H9 (cell line): ENCODE measurements around the gene RAB11A. TPM values are rescaled to one million over a fixed set of nuclear protein-coding genes. Genes with fewer than 3 reads are reported as not detected.

ENCODE experiments used
- DNase-seq: peaks from one replicate; pipeline ENCODE4 v3.0.0-alpha.2; 2017
- H2AFZ ChIP-seq: one replicate; pipeline ENCODE4 v1.6.1; 2013; ENCODE audit warnings: mild to moderate bottlenecking, low read length, control low read depth, moderate library complexity
- H2AK5ac ChIP-seq: 2 replicates; pipeline ENCODE4 v1.6.1; 2013; ENCODE audit warnings: low read length, control low read depth, mixed read lengths; ENCODE audit not compliant: insufficient read length
- H2BK120ac ChIP-seq: one replicate; pipeline ENCODE4 v1.6.1; 2013; ENCODE audit warnings: low read depth, mild to moderate bottlenecking, low read length, control low read depth, inconsistent platforms; ENCODE audit not compliant: poor library complexity, severe bottlenecking
- H2BK12ac ChIP-seq: 2 replicates; pipeline ENCODE4 v1.6.1; 2013; ENCODE audit warnings: low read length, control low read depth, mixed read lengths, low read depth; ENCODE audit not compliant: insufficient read length
- H2BK15ac ChIP-seq: 2 replicates; pipeline ENCODE4 v1.6.1; 2013; ENCODE audit warnings: low read depth, low read length, control low read depth
- H2BK20ac ChIP-seq: one replicate; pipeline ENCODE4 v1.6.1; 2013; ENCODE audit warnings: low read depth, mild to moderate bottlenecking, low read length, control low read depth, inconsistent platforms; ENCODE audit not compliant: poor library complexity, severe bottlenecking
- H2BK5ac ChIP-seq: 2 replicates; pipeline ENCODE4 v1.6.1; 2013; ENCODE audit warnings: low read length, control low read depth, mixed read lengths; ENCODE audit not compliant: insufficient read length
- H3K14ac ChIP-seq: 2 replicates; pipeline ENCODE4 v1.6.1; 2013; ENCODE audit warnings: low read length, control low read depth; ENCODE audit not compliant: insufficient read depth
- H3K18ac ChIP-seq: 2 replicates; pipeline ENCODE4 v1.6.1; 2013; ENCODE audit warnings: low read depth, mild to moderate bottlenecking, mixed read lengths, low read length, control low read depth; ENCODE audit not compliant: insufficient read length
- H3K23ac ChIP-seq: 2 replicates; pipeline ENCODE4 v1.6.1; 2013; ENCODE audit warnings: low read length, control low read depth, mixed read lengths, low read depth; ENCODE audit not compliant: insufficient read length
- H3K23me2 ChIP-seq: 2 replicates; pipeline ENCODE4 v1.6.1; 2013; ENCODE audit warnings: low read depth, mild to moderate bottlenecking, mixed read lengths, low read length, control low read depth; ENCODE audit not compliant: insufficient read length, poor library complexity, severe bottlenecking
- H3K27ac ChIP-seq: 2 replicates; pipeline ENCODE4 v1.5.1; 2013; ENCODE audit warnings: low read length, control low read depth, mixed read lengths, low read depth; ENCODE audit not compliant: insufficient read length
- H3K27me3 ChIP-seq: 2 replicates; pipeline ENCODE4 v1.6.1; 2013; ENCODE audit warnings: low read length, control low read depth, inconsistent platforms; ENCODE audit not compliant: insufficient read depth
- H3K4ac ChIP-seq: 2 replicates; pipeline ENCODE4 v1.6.1; 2013; ENCODE audit warnings: low read depth, mild to moderate bottlenecking, control low read depth, inconsistent platforms, low read length, moderate library complexity
- H3K4me1 ChIP-seq: 2 replicates; pipeline ENCODE4 v1.6.1; 2013; ENCODE audit warnings: low read length, control low read depth, inconsistent platforms; ENCODE audit not compliant: insufficient read depth
- H3K4me2 ChIP-seq: 2 replicates; pipeline ENCODE4 v1.6.1; 2013; ENCODE audit warnings: low read length, control low read depth, mixed read lengths; ENCODE audit not compliant: insufficient read length, insufficient read depth
- H3K56ac ChIP-seq: 2 replicates; pipeline ENCODE4 v1.6.1; 2013; ENCODE audit warnings: low read depth, mild to moderate bottlenecking, mixed read lengths, low read length, control low read depth; ENCODE audit not compliant: insufficient read length
- H3K79me1 ChIP-seq: 2 replicates; pipeline ENCODE4 v1.6.1; 2013; ENCODE audit warnings: low read depth, mild to moderate bottlenecking, moderate library complexity, low read length, control low read depth, inconsistent platforms; ENCODE audit not compliant: insufficient read depth, poor library complexity, severe bottlenecking
- H3K79me2 ChIP-seq: 2 replicates; pipeline ENCODE4 v1.6.1; 2013; ENCODE audit warnings: low read length, control low read depth, inconsistent platforms; ENCODE audit not compliant: insufficient read depth
- H3K9ac ChIP-seq: 2 replicates; pipeline ENCODE4 v1.6.1; 2013; ENCODE audit warnings: low read length, control low read depth, mixed read lengths; ENCODE audit not compliant: insufficient read length; ENCODE audit errors: extremely low read depth
- H3K9me3 ChIP-seq: one replicate; pipeline ENCODE4 v1.6.1; 2013; ENCODE audit warnings: low read depth, low read length, inconsistent platforms; ENCODE audit not compliant: control insufficient read depth
- H3T11ph ChIP-seq: one replicate; pipeline ENCODE4 v1.6.1; 2013; ENCODE audit warnings: mild to moderate bottlenecking, low read length, control low read depth, inconsistent platforms
- H4K20me1 ChIP-seq: one replicate; pipeline ENCODE4 v1.6.1; 2013; ENCODE audit not compliant: control insufficient read depth, insufficient read length, insufficient read depth
- H4K5ac ChIP-seq: 2 replicates; pipeline ENCODE4 v1.6.1; 2013; ENCODE audit warnings: low read depth, mild to moderate bottlenecking, mixed read lengths, low read length, control low read depth; ENCODE audit not compliant: insufficient read length
- H4K8ac ChIP-seq: replicated peaks from 2 replicates; pipeline ENCODE4 v1.6.1; 2013; ENCODE audit warnings: low read length, control low read depth, mixed read lengths, low read depth; ENCODE audit not compliant: insufficient read length
- H4K91ac ChIP-seq: 2 replicates; pipeline ENCODE4 v1.6.1; 2013; ENCODE audit warnings: low read depth, mild to moderate bottlenecking, moderate library complexity, mixed read lengths, low read length, control low read depth; ENCODE audit not compliant: insufficient read length
- H3K27ac Mint-ChIP-seq, 3 experiments: 2 replicates in 2 of 3; 3 replicates in 1 of 3; pipeline ENCODE4 v1.8.0; 2020 to 2021; ENCODE audit warnings: mixed read lengths in 3 of 3, mild to moderate bottlenecking in 1 of 3, moderate library complexity in 1 of 3
- H3K27me3 Mint-ChIP-seq: 2 replicates; pipeline ENCODE4 v1.8.0; 2021; ENCODE audit warnings: low read depth, mild to moderate bottlenecking, moderate library complexity, mixed read lengths
- H3K36me3 Mint-ChIP-seq, 3 experiments: 2 replicates in 2 of 3; 3 replicates in 1 of 3; pipeline ENCODE4 v1.8.0; 2020 to 2021; ENCODE audit warnings: low read depth in 3 of 3, mixed read lengths in 3 of 3; ENCODE audit not compliant: insufficient read depth in 1 of 3
- H3K4me1 Mint-ChIP-seq, 2 experiments: 2 replicates each; pipeline ENCODE4 v1.8.0; 2020; ENCODE audit warnings: mixed read lengths in 2 of 2
- H3K4me3 Mint-ChIP-seq, 2 experiments: 2 replicates in 1 of 2; 3 replicates in 1 of 2; pipeline ENCODE4 v1.8.0; 2020 to 2021; ENCODE audit warnings: mild to moderate bottlenecking in 2 of 2, mixed read lengths in 2 of 2, moderate library complexity in 1 of 2
- H3K9me3 Mint-ChIP-seq, 2 experiments: 2 replicates in 1 of 2; 3 replicates in 1 of 2; pipeline ENCODE4 v1.8.0; 2020; ENCODE audit warnings: mild to moderate bottlenecking in 2 of 2, mixed read lengths in 2 of 2, moderate library complexity in 1 of 2
- CTCF ChIP-seq: fragments of 200-600 bp; sonication (generic); conservative IDR thresholded peaks from 3 replicates; pipeline ENCODE4 v1.8.0; 2021; ENCODE audit warnings: antibody characterized with exemption, mild to moderate bottlenecking
- WGBS: extraction: QIAGEN DNeasy Blood & Tissue Kit; methylation state at CpG from one replicate; pipeline ENCODE4 v1.1.7; 2013; ENCODE audit warnings: missing lambda C conversion rate, low lambda C conversion rate, mixed read lengths; ENCODE audit not compliant: insufficient read length; ENCODE audit errors: extremely low coverage; 5-methylcytosine and 5-hydroxymethylcytosine counted together
- total RNA-seq: library from RNA; stranded (reverse); gene quantifications from 2 replicates; pipeline ENCODE4 v1.2.1, GENCODE V29; 2021

RAB11A gene
- total RNA-seq, 1 experiment from 2014 or later: 217 TPM

DNA sequence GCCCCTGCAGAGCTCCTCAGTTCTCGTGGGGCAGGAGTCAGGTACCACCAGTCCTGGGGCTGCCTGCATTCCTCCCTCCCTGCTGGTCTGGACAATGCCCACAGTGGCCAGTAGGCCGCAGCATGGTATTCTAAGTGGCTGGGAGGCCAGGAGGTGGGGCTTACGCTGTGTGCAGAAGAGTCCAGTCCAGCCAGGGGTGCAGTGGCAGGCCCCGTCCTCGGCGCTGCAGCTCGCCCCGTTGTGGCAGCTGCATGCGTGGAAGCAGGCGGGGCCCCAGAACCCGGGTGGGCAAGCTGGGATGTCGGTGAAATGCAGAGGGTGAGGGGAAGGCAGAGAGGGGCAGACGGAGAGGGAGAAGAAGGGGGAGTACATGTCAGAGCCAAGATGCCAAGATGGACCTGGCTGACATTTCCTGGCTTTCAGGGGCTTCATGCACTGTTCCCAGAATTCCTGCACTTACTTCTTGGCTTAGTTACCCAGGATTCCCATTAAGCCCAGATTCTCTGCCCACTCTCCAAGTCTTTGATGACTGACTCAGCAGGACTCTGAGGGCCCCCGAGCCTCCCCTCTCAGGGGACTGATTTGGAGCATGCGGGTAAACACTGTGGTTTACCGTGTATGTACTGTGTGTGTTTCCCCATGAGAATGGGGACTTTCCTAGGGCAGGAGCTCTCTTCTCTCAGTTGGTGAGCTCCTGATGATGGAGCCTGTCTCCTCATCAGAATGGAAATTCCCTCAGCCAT, 47.5 kb downstream of the RAB11A start:
- H3K27ac Mint-ChIP-seq: peak overlapping the region in 1 of 3 experiments; percentile 18; a peak in 1 of 7 replicates
- no peak overlapping the region for H2AK5ac ChIP-seq

More for the DNA sequence above, 47.5 kb downstream of the RAB11A start:
- no peaks in the 10 kb centered on the region for H3K79me1 ChIP-seq
- no peaks in the 10 kb centered on the region for H4K20me1 ChIP-seq
- H3K9me3 Mint-ChIP-seq: no peaks in the 10 kb centered on the region
- no peak overlapping the region for H3K27ac ChIP-seq
- H3K4me2 ChIP-seq: no peak overlapping the region
- no peak overlapping the region for H4K8ac ChIP-seq
- H3K23me2 ChIP-seq: no peaks in the 10 kb centered on the region
- no peak overlapping the region for H3K4me3 Mint-ChIP-seq
- H3K4me1 Mint-ChIP-seq: peaks cover 27 to 29% of the 10 kb centered on the region in 2 experiments
- H4K5ac ChIP-seq: no peak overlapping the region
- no peak overlapping the region for H3K23ac ChIP-seq
- H2BK12ac ChIP-seq: no peak overlapping the region
- no peak overlapping the region for H3K14ac ChIP-seq
- no peak overlapping the region for H3K4ac ChIP-seq
- H3K27me3 ChIP-seq: no peaks in the 10 kb centered on the region
- H3K9ac ChIP-seq: no peak overlapping the region
- H3K27me3 Mint-ChIP-seq: no peaks in the 10 kb centered on the region
- H4K91ac ChIP-seq: no peak overlapping the region
- H2BK120ac ChIP-seq: no peak overlapping the region
- H3K79me2 ChIP-seq: no peaks in the 10 kb centered on the region
- H3K18ac ChIP-seq: no peak overlapping the region
- H3T11ph ChIP-seq: no peak overlapping the region
- H3K4me1 ChIP-seq: peaks cover 2% of the 10 kb centered on the region; the same call in 1 of the 2 replicates
- H3K36me3 Mint-ChIP-seq: no peaks in the 10 kb centered on the region
- no peak overlapping the region for H3K56ac ChIP-seq
- DNase-seq: peak; percentile 85
- H2BK15ac ChIP-seq: no peak overlapping the region
- H3K9me3 ChIP-seq: no peaks in the 10 kb centered on the region
- H2BK20ac ChIP-seq: no peak overlapping the region
- no CpG with 5 or more reads among the region's 16 CpGs for WGBS
- no peak overlapping the region for H2AFZ ChIP-seq
- peak; percentile 79 for TF ChIP-seq CTCF
- H2BK5ac ChIP-seq: no peak overlapping the region
